ENCODE data around the gene FNTB.

GRCh38 chr14:65062096-65063075 is 75.7 kb downstream of the FNTB start:
- TF ChIP-seq, protein P1, sequence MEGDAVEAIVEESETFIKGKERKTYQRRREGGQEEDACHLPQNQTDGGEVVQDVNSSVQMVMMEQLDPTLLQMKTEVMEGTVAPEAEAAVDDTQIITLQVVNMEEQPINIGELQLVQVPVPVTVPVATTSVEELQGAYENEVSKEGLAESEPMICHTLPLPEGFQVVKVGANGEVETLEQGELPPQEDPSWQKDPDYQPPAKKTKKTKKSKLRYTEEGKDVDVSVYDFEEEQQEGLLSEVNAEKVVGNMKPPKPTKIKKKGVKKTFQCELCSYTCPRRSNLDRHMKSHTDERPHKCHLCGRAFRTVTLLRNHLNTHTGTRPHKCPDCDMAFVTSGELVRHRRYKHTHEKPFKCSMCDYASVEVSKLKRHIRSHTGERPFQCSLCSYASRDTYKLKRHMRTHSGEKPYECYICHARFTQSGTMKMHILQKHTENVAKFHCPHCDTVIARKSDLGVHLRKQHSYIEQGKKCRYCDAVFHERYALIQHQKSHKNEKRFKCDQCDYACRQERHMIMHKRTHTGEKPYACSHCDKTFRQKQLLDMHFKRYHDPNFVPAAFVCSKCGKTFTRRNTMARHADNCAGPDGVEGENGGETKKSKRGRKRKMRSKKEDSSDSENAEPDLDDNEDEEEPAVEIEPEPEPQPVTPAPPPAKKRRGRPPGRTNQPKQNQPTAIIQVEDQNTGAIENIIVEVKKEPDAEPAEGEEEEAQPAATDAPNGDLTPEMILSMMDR (conservative IDR thresholded peaks at IDR 0.05; ENCODE audit: low read depth, low read length), result no peak
- TF ChIP-seq EZH2 (IDR thresholded peaks at IDR 0.05; ENCODE audit: low read length, unreplicated experiment), result no peak

All from PC-3 (cell line).